Muscle of leg (tissue), 11 donors: ENCODE data around the gene FZD7. TPM values are rescaled to one million over a fixed set of nuclear protein-coding genes. Genes with fewer than 3 reads are reported as not detected.

Experiments
- DNase-seq: peaks from one replicate; pipeline ENCODE4 v3.0.0; 2013
- H3K27ac ChIP-seq: one replicate; pipeline ENCODE4 v1.5.1; 2013; ENCODE audit warnings: mild to moderate bottlenecking, low read length, control low read depth
- H3K27me3 ChIP-seq: one replicate; pipeline ENCODE4 v1.6.1; 2013; ENCODE audit warnings: low read length; ENCODE audit not compliant: control insufficient read depth, insufficient read depth
- H3K36me3 ChIP-seq: one replicate; pipeline ENCODE4 v1.6.1; 2013; ENCODE audit warnings: low read length; ENCODE audit not compliant: control insufficient read depth, insufficient read depth
- H3K4me1 ChIP-seq: one replicate; pipeline ENCODE4 v1.6.1; 2013; ENCODE audit warnings: low read length; ENCODE audit not compliant: control insufficient read depth, insufficient read depth
- H3K4me3 ChIP-seq: one replicate; pipeline ENCODE4 v1.5.1; 2013; ENCODE audit warnings: low read length, control low read depth
- H3K9me3 ChIP-seq: replicated peaks from 2 replicates; pipeline ENCODE4 v1.6.1; 2013; ENCODE audit warnings: low read depth, low read length; ENCODE audit not compliant: control insufficient read depth
- WGBS: methylation state at CpG from one replicate; pipeline ENCODE4 v1.1.5; 2013; ENCODE audit warnings: missing lambda C conversion rate; ENCODE audit not compliant: insufficient coverage; 5-methylcytosine and 5-hydroxymethylcytosine counted together
- polyA plus RNA-seq, 8 donors: library from polyadenylated mRNA; unstranded; fragments of 120-200 nt; gene quantifications; one replicate each; pipeline versions ENCODE4 v1.2.1 to v1.2.3, GENCODE V29; 2013; ENCODE audit warnings: inconsistent platforms in 1 of 8, low replicate concordance in 1 of 8; ENCODE audit not compliant: insufficient read length in 8 of 8, insufficient read depth in 1 of 8
- total RNA-seq: library from RNA; stranded (reverse); fragments of 120-200 nt; gene quantifications from one replicate; pipeline ENCODE4 v1.2.4, GENCODE V29; 2013

Gene FZD7
- total and polyA plus RNA-seq, 9 donors, result 22.4 to 37.3 (median 28.6) TPM

DNA sequence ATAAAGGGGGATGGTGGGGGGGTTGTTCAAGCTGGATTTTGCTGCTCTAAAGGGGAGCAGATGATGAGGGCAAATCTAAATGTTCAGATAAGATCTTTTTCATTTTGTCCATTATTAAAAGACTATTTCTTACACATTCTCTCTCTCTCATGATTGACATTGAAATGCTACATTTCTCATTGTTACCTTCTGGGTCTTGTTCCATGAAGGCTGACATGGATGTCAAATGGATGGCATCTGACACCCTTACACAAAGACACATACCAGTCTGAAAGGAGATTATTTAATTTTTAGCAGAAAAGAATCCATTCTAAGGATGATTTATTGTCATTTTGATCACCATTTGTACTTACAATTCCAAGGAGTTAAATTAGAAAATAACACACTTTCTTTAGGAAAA lies 11.1 kb downstream of the FZD7 start:
- no peaks in the 10 kb centered on the region for H3K36me3 ChIP-seq
- H3K4me3 ChIP-seq, result no peak overlapping the region
- peaks cover 2% of the 10 kb centered on the region for H3K4me1 ChIP-seq
- no peak for DNase-seq
- H3K27ac ChIP-seq, result no peak overlapping the region
- H3K9me3 ChIP-seq, result no peaks in the 10 kb centered on the region
- no peaks in the 10 kb centered on the region for H3K27me3 ChIP-seq

- 25% methylated on average over 2 of the region's 7 CpGs for WGBS
- Histone ChIP-seq H3K4me1 (peaks cover 2% of the 10 kb centered on the region), H3K27ac (no peak overlapping the region), H3K9me3 (no peaks in the 10 kb centered on the region), H3K27me3 (no peaks in the 10 kb centered on the region), H3K36me3 (no peaks in the 10 kb centered on the region), H3K4me3 (no peak overlapping the region)
- DNase-seq, result peak; percentile 56
These were observed 12.9 kb downstream of the FZD7 start for GRCh38 chr2:202046572-202046971.

DNA sequence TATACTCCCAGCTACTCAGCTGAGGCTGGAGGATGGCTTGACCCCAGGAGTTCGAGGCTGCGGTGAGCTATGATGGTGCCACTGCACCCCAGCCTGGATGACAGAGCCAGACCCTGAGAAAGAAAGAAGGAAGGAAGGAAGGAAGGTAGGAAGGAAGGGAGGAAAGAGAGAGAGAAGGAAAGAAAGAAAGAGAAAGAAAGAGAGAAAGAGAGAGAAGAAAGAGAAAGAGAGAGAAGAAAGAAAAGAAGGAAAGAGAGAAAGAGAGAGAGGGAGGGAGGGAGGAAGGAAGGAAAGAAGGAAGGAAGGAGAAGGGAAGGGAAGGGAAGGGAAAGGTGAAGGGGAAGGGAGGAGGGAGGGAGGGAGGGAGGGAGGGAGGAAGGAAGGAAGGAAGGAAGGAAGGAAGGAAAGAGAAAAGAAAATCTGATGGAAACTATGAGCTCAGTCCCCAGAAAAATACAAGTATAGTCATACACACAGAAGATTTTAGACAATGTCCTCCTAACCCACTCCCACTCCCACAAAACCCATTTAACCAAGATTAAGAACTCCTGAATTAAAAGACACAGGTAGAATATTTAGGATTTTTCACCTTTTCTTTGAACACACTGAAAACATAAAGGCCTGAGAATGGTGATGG lies 15.6 kb downstream of the FZD7 start:
- no peak for DNase-seq
- Histone ChIP-seq H3K27ac (no peak overlapping the region), H3K4me3 (no peak overlapping the region), H3K27me3 (peaks cover 2% of the 10 kb centered on the region), H3K4me1 (peaks cover 6% of the 10 kb centered on the region), H3K36me3 (no peaks in the 10 kb centered on the region), H3K9me3 (no peaks in the 10 kb centered on the region)
- 79% methylated on average over 2 of the region's 2 CpGs for WGBS

- DNase-seq, result no peak
- H3K4me1 ChIP-seq, result peaks cover 6% of the 10 kb centered on the region
- H3K9me3 ChIP-seq, result no peaks in the 10 kb centered on the region
- no peak overlapping the region for H3K4me3 ChIP-seq
- no peak overlapping the region for H3K27ac ChIP-seq
- peaks cover 2% of the 10 kb centered on the region for H3K27me3 ChIP-seq
- H3K36me3 ChIP-seq, result no peaks in the 10 kb centered on the region
- WGBS, result 100% methylated on average over 1 of the region's 1 CpG
These were observed 16.2 kb downstream of the FZD7 start for GRCh38 chr2:202049840-202050239.

GRCh38 chr2:202050652-202051051 lies 17.0 kb downstream of the FZD7 start:
- DNase-seq, result no peak
- Histone ChIP-seq H3K27ac (no peak overlapping the region), H3K36me3 (no peaks in the 10 kb centered on the region)

DNA sequence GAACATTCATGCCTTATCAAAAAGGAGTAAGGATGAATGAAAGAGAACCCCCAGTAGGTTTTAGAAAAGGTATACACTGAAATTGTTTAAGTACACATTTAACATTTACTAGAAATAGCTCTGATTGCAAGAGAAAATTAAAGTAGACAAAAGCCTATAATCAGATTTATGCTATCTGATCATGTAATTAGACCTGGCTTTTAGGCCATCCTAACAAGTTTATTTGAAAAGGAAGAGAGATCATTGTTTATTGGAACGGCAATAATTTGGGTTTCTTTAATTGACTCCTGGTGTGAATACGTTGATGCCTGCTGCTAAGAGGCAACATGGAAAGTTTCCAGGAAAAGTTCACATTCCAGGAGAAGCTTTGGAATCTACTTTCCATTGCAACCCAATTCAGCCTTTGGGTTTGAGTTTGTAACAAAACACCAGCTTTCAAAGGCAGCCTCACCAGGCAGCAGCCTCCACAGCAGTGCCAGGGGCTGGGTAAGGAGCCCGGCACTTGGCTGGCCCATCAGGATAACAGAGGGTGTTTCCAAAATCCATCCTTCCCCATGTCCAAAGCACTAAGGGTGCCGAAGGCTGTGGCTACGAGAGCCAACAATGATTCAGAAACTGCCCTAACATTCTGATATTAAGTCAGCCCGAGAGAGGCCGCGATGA lies 18.0 kb downstream of the FZD7 start:
- no peak for DNase-seq
- Histone ChIP-seq H3K4me1 (peaks cover 6% of the 10 kb centered on the region), H3K27ac (no peak overlapping the region), H3K9me3 (no peaks in the 10 kb centered on the region), H3K36me3 (no peaks in the 10 kb centered on the region), H3K27me3 (peaks cover 5% of the 10 kb centered on the region), H3K4me3 (no peak overlapping the region)
- WGBS, result 33% methylated on average over 2 of the region's 8 CpGs

More at GRCh38 chr2:202050652-202051051, 17.0 kb downstream of the FZD7 start:
- H3K9me3 ChIP-seq, result no peaks in the 10 kb centered on the region
- H3K27me3 ChIP-seq, result peaks cover 2% of the 10 kb centered on the region
- no peak overlapping the region for H3K4me3 ChIP-seq
- peaks cover 6% of the 10 kb centered on the region for H3K4me1 ChIP-seq

DNA sequence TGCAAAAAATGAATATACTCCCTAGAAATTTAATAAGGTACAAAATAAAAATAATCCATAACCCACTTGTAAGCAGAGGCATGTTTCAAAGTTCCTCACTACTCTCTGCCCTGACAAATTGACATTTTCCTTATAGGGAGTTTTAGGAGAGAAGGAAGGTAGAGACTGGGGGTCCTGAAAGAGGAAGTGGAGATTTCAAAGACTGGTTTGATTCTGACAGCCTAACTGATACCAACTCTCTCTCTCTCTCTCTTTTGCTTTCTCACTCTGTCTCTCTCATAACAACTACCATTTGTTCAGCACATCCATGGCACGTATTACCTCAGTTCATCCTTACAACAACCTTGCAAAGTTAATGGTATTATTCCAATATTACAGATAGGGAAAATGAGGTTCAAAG lies 18.6 kb downstream of the FZD7 start:
- no peaks in the 10 kb centered on the region for H3K36me3 ChIP-seq
- no peak overlapping the region for H3K27ac ChIP-seq
- H3K9me3 ChIP-seq, result no peaks in the 10 kb centered on the region
- H3K4me1 ChIP-seq, result peaks cover 4% of the 10 kb centered on the region
- no peak for DNase-seq
- no CpG with 5 or more reads among the region's 1 CpG for WGBS
- H3K4me3 ChIP-seq, result no peak overlapping the region
- peaks cover 5% of the 10 kb centered on the region for H3K27me3 ChIP-seq

- no peak for DNase-seq
- Histone ChIP-seq H3K27ac (no peak overlapping the region), H3K4me3 (no peak overlapping the region), H3K9me3 (no peaks in the 10 kb centered on the region), H3K27me3 (peaks cover 5% of the 10 kb centered on the region), H3K4me1 (peaks cover 4% of the 10 kb centered on the region), H3K36me3 (no peaks in the 10 kb centered on the region)
- no CpG with 5 or more reads among the region's 3 CpGs for WGBS
These were observed 21.0 kb downstream of the FZD7 start for GRCh38 chr2:202054679-202055078.

DNA sequence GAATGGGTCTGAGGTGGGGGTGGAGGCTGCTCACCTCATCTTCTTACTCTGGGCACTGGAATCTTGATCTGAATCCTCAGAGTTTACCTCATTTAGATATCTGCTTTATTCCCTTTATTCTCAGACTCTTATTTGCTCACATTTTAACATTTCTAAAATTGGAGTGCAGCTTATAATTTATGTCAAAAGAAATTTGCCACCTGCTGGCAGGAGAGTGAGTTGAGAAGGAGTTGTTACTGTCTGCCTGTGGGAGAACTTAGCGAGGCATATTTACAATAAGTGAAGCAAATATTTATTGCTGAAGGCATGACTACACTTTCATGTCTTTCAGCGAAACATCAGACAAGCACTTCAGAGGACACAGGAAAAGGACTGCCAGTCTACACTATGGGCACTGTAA lies 23.0 kb downstream of the FZD7 start:
- Histone ChIP-seq H3K27me3 (peaks cover 5% of the 10 kb centered on the region), H3K27ac (no peak overlapping the region), H3K9me3 (no peaks in the 10 kb centered on the region), H3K4me1 (peaks cover 4% of the 10 kb centered on the region), H3K36me3 (no peaks in the 10 kb centered on the region), H3K4me3 (no peak overlapping the region)
- no CpG with 5 or more reads among the region's 2 CpGs for WGBS
- peak; percentile 15 for DNase-seq

- Histone ChIP-seq H3K9me3 (no peaks in the 10 kb centered on the region), H3K27me3 (peaks cover 4% of the 10 kb centered on the region), H3K4me1 (peaks cover 17% of the 10 kb centered on the region), H3K36me3 (no peaks in the 10 kb centered on the region), H3K27ac (no peak overlapping the region), H3K4me3 (no peak overlapping the region)
- WGBS, result no CpG with 5 or more reads among the region's 3 CpGs
- no peak for DNase-seq
These were observed 26.6 kb downstream of the FZD7 start for GRCh38 chr2:202060218-202060617.
